HL-60 (cell line): ENCODE results near the gene ZNF436.

ENCODE experiments used
- DNase-seq, 2 experiments: peaks; one replicate each; pipeline ENCODE4 v3.0.0-alpha.2; 2010 to 2020; ENCODE audit warnings: low read depth in 1 of 2, low spot score in 1 of 2
- H3K27ac ChIP-seq: fragments of 250-450 bp; sonication (Bioruptor Pico); replicated peaks from 2 replicates; pipeline ENCODE4 v1.5.1; 2020; ENCODE audit warnings: mild to moderate bottlenecking, moderate library complexity
- H3K27me3 ChIP-seq: fragments of 250-450 bp; sonication (Bioruptor Pico); 2 replicates; pipeline ENCODE4 v1.5.1; 2021; ENCODE audit warnings: mild to moderate bottlenecking, moderate library complexity; ENCODE audit not compliant: insufficient read depth, poor library complexity, severe bottlenecking
- H3K4me3 ChIP-seq: replicated peaks from 2 replicates; pipeline ENCODE4 v1.5.1; 2011; ENCODE audit warnings: mild to moderate bottlenecking, control low read depth, low read length; ENCODE audit not compliant: insufficient read depth
- GABPA ChIP-seq: IDR thresholded peaks from 2 replicates; pipeline ENCODE4 v1.6.1; 2012; ENCODE audit warnings: low read depth
- POLR2AphosphoS5 ChIP-seq: IDR thresholded peaks from 2 replicates; pipeline ENCODE4 v1.6.1; 2012; ENCODE audit warnings: low read depth
- REST ChIP-seq: IDR thresholded peaks from 2 replicates; pipeline ENCODE4 v1.6.1; 2012; ENCODE audit warnings: low read depth; ENCODE audit not compliant: insufficient replicate concordance
- SPI1 ChIP-seq: IDR thresholded peaks from 2 replicates; pipeline ENCODE4 v1.6.1; 2012; ENCODE audit warnings: low read depth, mild to moderate bottlenecking, borderline replicate concordance
- TF ChIP-seq, protein P1 (sequence below): IDR thresholded peaks from one replicate; pipeline ENCODE4 v1.5.1; 2011; ENCODE audit warnings: low read length, control low read depth, inconsistent platforms; ENCODE audit not compliant: insufficient read depth

ZNF436 gene

GRCh38 chr1:23389837-23390321 lies 20.2 kb upstream of the ZNF436 start:
- no peak overlapping the region for H3K4me3 ChIP-seq
- H3K27me3 ChIP-seq: no peaks in the 10 kb centered on the region
- no peak for TF ChIP-seq GABPA
- no peak for TF ChIP-seq SPI1
- TF ChIP-seq, protein P1, sequence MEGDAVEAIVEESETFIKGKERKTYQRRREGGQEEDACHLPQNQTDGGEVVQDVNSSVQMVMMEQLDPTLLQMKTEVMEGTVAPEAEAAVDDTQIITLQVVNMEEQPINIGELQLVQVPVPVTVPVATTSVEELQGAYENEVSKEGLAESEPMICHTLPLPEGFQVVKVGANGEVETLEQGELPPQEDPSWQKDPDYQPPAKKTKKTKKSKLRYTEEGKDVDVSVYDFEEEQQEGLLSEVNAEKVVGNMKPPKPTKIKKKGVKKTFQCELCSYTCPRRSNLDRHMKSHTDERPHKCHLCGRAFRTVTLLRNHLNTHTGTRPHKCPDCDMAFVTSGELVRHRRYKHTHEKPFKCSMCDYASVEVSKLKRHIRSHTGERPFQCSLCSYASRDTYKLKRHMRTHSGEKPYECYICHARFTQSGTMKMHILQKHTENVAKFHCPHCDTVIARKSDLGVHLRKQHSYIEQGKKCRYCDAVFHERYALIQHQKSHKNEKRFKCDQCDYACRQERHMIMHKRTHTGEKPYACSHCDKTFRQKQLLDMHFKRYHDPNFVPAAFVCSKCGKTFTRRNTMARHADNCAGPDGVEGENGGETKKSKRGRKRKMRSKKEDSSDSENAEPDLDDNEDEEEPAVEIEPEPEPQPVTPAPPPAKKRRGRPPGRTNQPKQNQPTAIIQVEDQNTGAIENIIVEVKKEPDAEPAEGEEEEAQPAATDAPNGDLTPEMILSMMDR: no peak
- no peak for TF ChIP-seq POLR2AphosphoS5
- no peak for TF ChIP-seq REST
- peak in 1 of 2 experiments; percentile 30 for DNase-seq
- H3K27ac ChIP-seq: no peak overlapping the region

GRCh38 chr1:23387494-23387893 lies 17.9 kb upstream of the ZNF436 start:
- DNase-seq: no peak
- TF ChIP-seq POLR2AphosphoS5 (no peak), GABPA (no peak), SPI1 (no peak), REST (no peak)
- TF ChIP-seq, protein P1: no peak
- H3K27ac ChIP-seq: no peak overlapping the region
- no peaks in the 10 kb centered on the region for H3K27me3 ChIP-seq
- no peak overlapping the region for H3K4me3 ChIP-seq

DNA sequence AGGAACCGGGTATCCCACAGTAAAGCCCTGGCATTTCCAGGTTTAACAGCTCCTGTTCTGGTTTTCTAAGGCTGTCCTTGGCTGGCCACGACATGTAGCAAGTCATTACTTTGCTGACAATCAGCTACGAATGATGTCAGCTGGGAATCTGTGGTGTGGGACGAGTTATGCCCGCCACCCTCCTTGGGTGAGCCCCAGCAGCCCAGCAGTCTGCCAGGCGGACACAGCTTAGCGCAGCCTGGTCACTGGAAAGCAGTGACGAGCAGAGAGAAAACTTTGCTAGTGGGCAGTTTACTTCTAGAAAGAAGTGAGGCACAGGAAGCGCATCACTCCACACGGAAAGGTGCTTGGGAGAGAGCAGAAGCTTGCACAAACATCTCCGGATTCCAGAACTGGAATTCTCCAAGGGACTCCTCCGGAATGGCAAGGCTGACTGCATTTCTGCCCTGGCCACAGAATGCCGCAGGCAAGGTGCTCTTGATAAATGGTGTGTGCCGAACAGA lies 15.5 kb upstream of the ZNF436 start:
- H3K4me3 ChIP-seq: no peak overlapping the region
- no peak overlapping the region for H3K27ac ChIP-seq
- no peaks in the 10 kb centered on the region for H3K27me3 ChIP-seq
- no peak for DNase-seq
- TF ChIP-seq GABPA: no peak
- no peak for TF ChIP-seq REST
- no peak for TF ChIP-seq POLR2AphosphoS5
- TF ChIP-seq SPI1: no peak
- TF ChIP-seq, protein P1: no peak
